DMS 273 treated with DMSO at 0.1 percent for 48 hours (cell line): ENCODE data around the gene SKAP1.
"Not testable (repeated sequence)": the region's sequence is repeated elsewhere in the genome, so short reads cannot be mapped to it uniquely, and the experiment has no call there.

Experiments
- DNase-seq: peaks from one replicate; lab custom pipeline; 2025; lab: John Stamatoyannopoulos, UW

The SKAP1 gene

DNA sequence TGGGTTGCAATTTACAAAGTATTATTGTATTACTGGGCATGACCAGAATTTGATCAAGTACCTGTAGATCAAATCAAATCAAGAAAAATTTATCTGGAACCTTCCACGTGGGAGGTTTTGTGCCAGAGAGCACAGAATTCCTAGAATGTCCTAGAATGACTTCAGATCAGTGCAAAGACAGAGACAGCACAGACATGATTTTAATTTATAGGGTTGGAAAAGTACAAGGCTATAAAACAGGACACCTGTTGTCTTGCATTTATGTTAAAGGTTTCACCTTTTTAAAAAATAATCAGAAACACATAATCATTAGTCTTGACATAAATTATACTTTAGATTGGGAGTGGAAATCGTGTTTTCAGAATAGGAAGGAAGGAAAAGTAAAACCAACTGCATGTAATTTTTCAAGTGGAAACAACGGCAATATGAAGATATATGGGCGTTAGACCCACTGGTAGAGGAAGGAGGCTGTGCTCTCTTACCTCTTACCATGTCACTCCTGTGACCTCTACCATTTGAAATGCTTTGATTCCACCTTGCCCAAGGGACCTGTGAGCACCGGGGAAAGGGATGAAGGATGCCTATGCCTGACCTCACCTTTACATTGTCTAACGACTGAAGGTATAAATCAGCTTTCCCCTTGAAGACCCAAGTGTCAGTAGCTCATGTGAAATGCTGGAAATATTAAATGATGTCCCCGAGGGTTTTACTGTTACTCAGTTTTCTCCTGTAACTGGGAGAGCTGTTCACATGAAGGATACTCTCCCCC, 222.1 kb downstream of the SKAP1 start:
- no peak for DNase-seq

DNA sequence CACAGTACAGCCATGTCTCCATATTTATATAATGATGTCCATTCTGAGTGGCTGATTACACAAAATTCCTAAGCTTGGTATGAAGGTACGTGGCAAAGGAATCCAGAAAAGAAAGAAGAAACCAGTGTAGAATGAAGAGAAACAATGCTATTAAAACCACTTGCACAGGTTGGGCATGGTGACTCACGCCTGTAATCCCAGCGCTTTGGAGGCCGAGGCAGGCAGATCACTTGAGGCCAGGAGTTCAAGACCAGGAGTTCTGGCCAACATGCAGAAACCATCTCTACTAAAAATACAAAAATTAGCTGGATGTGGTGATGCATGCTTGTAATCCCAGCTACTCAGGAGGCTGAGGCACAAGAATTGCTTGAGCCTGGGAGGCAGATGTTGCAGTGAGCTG, 223.0 kb downstream of the SKAP1 start:
- not testable (repeated sequence) for DNase-seq

DNA sequence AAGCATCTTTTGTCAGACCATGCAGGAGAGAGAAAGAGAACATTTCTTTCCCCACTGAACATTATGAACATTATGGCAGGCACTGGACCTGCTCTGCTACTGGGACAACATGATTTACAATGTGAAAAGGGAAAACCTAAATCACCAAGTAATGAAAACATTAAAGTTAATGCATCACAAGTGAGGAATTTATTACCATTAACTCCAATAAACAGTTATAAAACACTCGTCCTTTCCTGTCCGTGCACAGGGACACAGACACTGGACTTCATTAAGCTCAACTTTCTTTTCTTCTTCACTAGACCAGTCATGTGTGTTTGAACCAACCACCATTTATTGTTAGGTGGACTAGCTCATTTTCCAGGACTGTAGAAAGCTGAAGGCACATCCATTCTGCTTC, 227.1 kb downstream of the SKAP1 start:
- no peak for DNase-seq

- DNase-seq: no peak
These were observed 231.0 kb downstream of the SKAP1 start for GRCh38 chr17:48198950-48199541.

- no peak for DNase-seq
These were observed 234.1 kb downstream of the SKAP1 start for GRCh38 chr17:48195910-48196309.

GRCh38 chr17:48194097-48194550, 235.9 kb downstream of the SKAP1 start:
- DNase-seq: no peak

GRCh38 chr17:48192321-48192731, 237.7 kb downstream of the SKAP1 start:
- DNase-seq: no peak

DNA sequence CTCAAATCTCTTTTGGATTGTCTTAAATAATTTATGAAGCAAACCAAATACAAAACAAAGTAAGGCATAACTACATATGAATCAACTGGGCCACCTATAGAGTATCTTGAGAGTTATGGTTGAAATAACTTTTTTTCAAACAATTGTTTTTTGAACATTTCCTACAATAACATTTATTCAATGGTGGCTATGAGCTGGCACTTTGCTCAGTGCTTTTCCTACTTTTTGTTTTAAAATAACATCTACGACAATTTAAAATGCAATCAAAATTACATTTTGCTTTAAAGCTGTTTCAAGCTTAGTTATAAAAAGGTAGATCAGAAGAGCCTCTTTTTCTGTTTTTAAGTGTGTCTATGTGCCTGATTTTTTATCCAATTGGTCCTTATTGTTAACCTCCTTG, 238.7 kb downstream of the SKAP1 start:
- DNase-seq: no peak

GRCh38 chr17:48190871-48191270, 239.1 kb downstream of the SKAP1 start:
- no peak for DNase-seq

- no peak for DNase-seq
These were observed 242.0 kb downstream of the SKAP1 start for GRCh38 chr17:48187872-48188608.

- DNase-seq: not testable (repeated sequence)
These were observed 243.7 kb downstream of the SKAP1 start for GRCh38 chr17:48186317-48186716.

GRCh38 chr17:48184721-48185120, 245.3 kb downstream of the SKAP1 start:
- DNase-seq: no peak

DNA sequence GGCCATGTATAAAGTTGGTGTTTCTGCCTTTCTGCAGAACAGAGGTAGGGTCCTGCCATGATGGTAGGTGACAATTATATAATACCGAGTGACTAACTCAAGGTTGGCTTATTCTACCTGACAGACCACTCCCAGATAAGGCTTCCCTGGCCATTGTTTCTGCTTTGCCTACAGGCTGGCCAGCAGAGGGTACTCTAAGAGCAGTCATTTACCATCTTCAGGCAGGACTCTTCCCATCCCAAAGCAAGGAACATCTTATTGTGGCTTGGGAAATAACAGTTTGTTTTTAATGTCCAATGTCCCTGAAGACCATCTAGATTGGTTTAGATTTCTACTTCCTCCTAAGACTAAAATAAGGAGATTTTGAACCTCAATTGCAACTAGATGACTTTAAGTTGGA, 248.4 kb downstream of the SKAP1 start:
- no peak for DNase-seq

GRCh38 chr17:48180842-48181629, 249.0 kb downstream of the SKAP1 start:
- DNase-seq: no peak

- DNase-seq: no peak
These were observed 250.7 kb downstream of the SKAP1 start for GRCh38 chr17:48179071-48179945.

- no peak for DNase-seq
These were observed 251.7 kb downstream of the SKAP1 start for GRCh38 chr17:48178317-48178716.

DNA sequence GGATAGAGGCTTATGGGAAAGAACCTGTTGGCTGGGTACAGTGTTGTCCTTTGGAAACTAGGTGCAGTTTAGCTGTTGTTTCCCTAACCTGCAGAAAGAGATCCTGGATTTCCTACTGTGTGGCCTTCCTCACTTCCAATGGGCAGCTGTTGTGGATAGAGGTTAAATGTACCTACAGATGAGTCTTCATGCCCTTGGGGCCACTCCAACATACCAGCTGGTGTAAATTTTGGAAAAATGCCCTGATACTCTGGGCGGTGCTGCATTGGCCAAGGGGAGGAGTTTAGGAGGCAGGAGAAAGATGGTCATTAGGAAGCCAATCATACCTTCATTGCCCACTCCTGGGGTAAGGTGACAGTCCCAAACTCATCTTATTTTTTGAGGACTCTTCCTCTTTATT, 252.2 kb downstream of the SKAP1 start:
- DNase-seq: no peak

- DNase-seq: no peak
These were observed 253.6 kb downstream of the SKAP1 start for GRCh38 chr17:48176471-48176855.

- no peak for DNase-seq
These were observed 254.1 kb downstream of the SKAP1 start for GRCh38 chr17:48175692-48176470.

DNA sequence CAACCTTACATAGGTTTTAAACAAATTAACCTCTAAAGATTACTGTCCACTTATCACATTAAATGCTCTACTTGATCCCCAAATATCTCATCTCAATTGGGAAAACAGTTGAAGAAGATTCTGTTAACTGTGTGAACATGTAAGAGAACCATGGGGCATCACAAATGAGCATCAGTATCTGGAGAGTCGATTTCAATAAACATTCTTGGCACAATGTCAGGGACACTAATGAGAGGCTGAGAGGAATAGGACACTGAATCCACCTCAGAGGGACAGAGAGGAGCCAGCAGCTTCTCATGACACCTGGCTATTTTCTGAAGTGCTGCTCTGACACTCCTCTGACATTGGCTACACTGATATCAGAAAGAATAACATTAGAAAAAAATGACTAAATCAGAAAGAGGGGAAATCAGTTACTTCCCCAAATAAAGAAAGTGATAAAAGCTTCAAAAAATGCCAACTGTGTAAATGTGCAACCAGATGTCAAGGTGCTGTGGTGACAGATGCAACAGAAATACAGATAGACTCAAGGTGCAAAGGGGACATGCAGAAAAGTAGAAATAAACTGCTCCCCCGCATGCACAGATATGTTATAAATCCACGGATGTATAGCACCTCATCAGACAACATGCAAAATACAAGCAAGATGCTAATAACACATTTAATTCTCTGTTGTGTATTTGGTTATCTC, 255.0 kb downstream of the SKAP1 start:
- DNase-seq: no peak
